NCI-H1048 (cell line): ENCODE measurements around the gene SUCLG1.
"Not testable (repeated sequence)": the region's sequence is repeated elsewhere in the genome, so short reads cannot be mapped to it uniquely, and the experiment has no call there.

Experiments
- DNase-seq: peaks from one replicate; lab custom pipeline; 2025; lab: John Stamatoyannopoulos, UW

The SUCLG1 gene

GRCh38 chr2:84421197-84421596 lies 37.9 kb downstream of the SUCLG1 start:
- DNase-seq: no peak

- DNase-seq: no peak
These were observed 41.5 kb downstream of the SUCLG1 start for GRCh38 chr2:84417453-84418145.

- no peak for DNase-seq
These were observed 49.5 kb downstream of the SUCLG1 start for GRCh38 chr2:84409531-84409930.

GRCh38 chr2:84402111-84402510 lies 57.0 kb downstream of the SUCLG1 start:
- not testable (repeated sequence) for DNase-seq

DNA sequence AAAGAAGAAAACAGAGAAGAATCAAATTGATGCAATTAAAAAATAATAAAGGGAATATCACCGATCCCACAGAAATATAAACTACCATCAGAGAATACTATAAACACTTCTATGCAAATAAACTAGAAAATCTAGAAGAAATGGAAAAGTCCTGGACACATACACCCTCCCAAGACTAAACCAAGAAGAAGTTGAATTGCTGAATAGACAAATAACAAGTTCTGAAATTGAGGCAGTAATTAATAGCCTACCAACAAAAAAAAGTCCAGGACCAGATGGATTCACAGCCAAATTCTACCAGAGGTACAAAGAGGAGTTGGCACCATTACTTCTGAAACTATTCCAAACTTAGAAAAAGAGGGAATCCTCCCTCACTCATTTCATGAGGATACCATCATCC lies 59.2 kb downstream of the SUCLG1 start:
- DNase-seq: not testable (repeated sequence)

- DNase-seq: no peak
These were observed 63.3 kb downstream of the SUCLG1 start for GRCh38 chr2:84395820-84396219.

DNA sequence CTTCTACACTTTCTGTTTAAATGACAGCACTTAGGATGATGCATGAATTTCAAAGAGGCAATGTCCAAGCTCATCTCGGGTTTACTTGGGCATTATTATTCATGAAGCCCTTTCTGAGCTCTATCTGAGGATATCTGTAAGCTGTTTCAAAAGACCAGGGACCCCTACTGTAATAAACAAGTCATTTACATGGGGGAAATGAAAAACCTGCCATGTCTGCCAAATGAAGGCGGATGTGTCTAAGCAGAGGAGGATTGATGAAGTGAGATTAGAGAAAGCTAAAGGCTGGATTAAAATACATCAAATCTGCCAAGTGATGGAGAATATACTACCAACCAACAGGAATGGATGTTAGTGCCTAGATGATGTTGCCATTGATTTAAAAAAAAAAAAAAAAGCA lies 64.5 kb downstream of the SUCLG1 start:
- DNase-seq: no peak

- DNase-seq: no peak
These were observed 65.3 kb downstream of the SUCLG1 start for GRCh38 chr2:84393829-84394228.

- DNase-seq: no peak
These were observed 69.3 kb downstream of the SUCLG1 start for GRCh38 chr2:84389794-84390193.

DNA sequence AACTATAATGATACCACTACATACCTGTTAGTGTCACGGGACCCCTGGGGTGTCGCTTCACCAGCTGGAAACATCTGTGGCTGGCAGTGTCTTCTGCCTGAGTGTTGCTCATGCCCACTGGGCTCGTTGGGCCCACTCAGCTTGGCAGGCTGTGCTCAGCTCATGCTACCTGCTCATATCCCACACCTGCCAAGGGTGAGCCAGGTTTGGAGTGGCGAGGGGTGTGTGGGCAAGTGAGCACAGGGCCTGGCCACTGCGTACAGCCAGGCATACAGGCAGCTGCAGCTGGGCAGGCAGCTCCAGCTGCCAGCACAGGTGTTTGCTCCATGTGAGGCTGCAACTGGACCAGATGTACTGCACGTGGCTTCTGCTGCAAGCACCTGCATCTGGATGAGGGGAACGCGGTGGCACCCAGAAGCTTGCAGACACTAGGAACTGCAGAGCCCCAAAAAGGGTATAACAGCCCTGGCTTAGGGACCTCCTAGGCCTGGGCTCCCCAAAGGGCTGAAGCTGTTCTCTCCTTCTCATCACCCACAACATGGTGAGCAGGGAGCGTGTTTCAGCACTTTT lies 70.1 kb downstream of the SUCLG1 start:
- no peak for DNase-seq

DNA sequence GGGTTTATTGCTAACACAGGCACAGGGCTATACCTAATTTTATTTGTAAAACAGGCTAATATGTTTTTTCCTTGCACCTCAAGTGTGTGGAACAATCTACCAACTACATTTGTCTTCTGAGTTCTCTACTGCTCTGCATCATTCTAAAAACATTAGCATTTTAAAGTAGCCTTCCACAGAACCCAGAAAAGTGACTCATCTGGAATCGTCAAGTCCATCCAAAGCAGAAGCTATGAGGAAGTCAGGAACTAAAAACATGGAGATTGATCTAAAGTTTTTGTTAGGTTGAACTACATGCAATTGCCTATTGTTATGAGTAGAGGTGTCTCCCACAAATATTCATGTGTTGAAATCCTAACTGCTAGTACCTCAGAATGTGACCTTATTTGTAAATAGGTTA lies 70.9 kb downstream of the SUCLG1 start:
- no peak for DNase-seq

GRCh38 chr2:84386336-84387040 lies 72.6 kb downstream of the SUCLG1 start:
- no peak for DNase-seq

GRCh38 chr2:84383271-84383670 lies 75.8 kb downstream of the SUCLG1 start:
- DNase-seq: no peak

DNA sequence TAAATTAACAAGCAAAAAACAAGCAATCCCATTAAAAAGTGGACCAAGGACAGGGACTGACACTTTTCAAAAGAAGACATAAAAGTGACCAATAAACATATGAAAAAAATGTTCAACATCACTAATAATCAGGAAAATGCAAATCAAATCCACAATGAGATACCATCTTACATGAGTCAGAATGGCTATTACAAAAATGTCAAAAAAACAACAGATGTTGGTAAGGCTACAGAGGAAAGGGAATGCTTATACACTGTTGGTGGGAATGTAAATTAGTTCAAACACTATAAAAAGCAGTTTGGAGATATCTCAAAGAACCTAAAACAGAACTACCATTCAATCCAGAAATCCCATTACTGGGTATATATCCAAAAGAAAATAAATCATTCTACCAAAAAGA lies 78.2 kb downstream of the SUCLG1 start:
- no peak for DNase-seq

GRCh38 chr2:84378960-84379359 lies 80.1 kb downstream of the SUCLG1 start:
- no peak for DNase-seq

GRCh38 chr2:84375020-84375419 lies 84.1 kb downstream of the SUCLG1 start:
- no peak for DNase-seq

DNA sequence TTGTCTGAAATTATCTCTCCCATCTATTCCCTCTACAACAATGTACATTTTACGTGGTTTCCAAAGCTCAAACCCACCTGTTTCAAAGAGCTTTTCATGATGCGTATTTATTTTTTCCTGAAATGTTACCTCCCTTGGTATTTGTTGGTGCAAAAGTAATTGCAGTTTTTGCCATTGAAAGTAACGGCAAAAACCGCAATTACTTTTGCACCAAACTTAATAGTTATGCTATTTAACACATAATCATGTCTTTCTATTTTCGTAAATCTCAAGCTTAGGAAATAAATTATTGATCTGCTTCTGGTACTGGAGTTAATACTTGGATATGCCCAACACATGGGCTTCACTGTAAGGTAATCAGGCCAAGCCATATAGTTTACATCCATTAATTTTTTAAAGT lies 85.2 kb downstream of the SUCLG1 start:
- no peak for DNase-seq
